GM13977 (cell line): ENCODE results near the gene SYTL3.

Source experiments
- DNase-seq: peaks from one replicate; pipeline ENCODE4 v3.0.0; 2012; ENCODE audit warnings: low spot score
- in situ Hi-C: fragments of 300-500 bp; cut with MboI; formaldehyde crosslinking; loops from one replicate; pipeline ENCODE4 v1.12.0; 2022; ENCODE audit warnings: low sequenced_read_pairs, low pct_unique_long_range_greater_than_20kb, mixed read lengths, inconsistent platforms; ENCODE audit not compliant: unreplicated experiment
- TF ChIP-seq, protein P1 (sequence below): IDR thresholded peaks from 2 replicates; pipeline ENCODE4 v1.5.1; 2012; ENCODE audit warnings: mild to moderate bottlenecking, control low read depth; ENCODE audit not compliant: insufficient read depth; ENCODE audit errors: extremely low read depth, missing control alignments

Gene SYTL3

DNA sequence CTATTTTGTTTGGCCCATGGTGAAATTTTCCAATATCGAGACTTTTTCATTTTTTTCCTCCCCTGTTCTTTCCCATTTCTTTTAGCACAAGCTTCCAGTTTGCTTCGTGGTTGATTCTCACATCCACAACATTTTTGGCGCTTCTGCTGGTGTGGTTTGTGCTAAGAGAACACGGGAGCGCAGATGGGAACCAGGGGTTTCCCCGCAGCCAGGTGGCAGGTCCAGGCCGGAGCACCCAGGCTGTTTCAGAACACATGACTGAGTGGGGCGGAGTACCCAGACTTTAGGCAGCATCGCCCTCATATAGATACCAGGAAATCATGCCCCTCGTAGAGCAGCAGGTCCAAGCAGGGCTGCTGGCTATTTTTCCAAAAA is 58.0 kb downstream of the SYTL3 start:
- TF ChIP-seq, protein P1, sequence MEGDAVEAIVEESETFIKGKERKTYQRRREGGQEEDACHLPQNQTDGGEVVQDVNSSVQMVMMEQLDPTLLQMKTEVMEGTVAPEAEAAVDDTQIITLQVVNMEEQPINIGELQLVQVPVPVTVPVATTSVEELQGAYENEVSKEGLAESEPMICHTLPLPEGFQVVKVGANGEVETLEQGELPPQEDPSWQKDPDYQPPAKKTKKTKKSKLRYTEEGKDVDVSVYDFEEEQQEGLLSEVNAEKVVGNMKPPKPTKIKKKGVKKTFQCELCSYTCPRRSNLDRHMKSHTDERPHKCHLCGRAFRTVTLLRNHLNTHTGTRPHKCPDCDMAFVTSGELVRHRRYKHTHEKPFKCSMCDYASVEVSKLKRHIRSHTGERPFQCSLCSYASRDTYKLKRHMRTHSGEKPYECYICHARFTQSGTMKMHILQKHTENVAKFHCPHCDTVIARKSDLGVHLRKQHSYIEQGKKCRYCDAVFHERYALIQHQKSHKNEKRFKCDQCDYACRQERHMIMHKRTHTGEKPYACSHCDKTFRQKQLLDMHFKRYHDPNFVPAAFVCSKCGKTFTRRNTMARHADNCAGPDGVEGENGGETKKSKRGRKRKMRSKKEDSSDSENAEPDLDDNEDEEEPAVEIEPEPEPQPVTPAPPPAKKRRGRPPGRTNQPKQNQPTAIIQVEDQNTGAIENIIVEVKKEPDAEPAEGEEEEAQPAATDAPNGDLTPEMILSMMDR: no peak
- no peak for DNase-seq
- in situ Hi-C loops: no loop called here

DNA sequence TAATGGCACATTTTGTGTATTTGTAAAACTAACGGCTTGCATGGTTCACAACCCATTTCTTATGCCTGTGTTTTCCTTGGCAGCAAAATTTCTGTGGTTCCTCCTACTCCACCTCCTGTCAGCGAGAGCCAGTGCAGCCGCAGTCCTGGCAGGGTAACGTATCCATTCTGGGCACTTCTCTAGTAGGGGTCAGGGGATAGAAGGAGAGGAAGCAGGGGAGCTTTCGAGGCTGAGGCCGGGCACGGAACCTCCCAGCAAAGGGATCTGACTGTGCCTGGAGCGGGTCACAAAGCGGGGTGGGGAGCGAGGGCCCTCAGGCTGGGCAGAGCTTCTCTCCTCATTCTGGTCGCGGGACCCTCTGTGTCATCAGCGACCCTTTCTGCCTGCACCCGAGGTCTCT is 58.4 kb downstream of the SYTL3 start:
- in situ Hi-C loops: no loop called here

DNA sequence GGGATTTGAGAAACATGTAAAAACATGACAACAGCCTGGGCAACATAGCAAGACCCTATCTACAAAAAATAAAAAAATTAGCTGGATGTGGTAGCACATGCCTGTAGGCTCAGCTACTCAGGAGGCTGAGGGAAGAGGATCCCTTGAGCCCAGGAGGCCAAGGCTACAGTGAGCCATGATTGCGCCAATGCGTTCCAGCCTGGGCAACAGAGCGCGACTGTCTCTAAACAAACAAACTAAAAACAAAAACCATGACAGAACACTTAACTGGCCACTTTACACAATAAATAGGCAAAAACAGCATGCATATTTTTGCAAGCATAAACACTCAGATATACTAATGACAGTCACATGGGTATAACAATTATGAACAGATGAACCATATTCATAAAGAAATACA is 60.0 kb downstream of the SYTL3 start:
- TF ChIP-seq, protein P1: no peak
- no peak for DNase-seq
- in situ Hi-C loops: no loop called here

More for the DNA sequence above, 58.4 kb downstream of the SYTL3 start:
- DNase-seq: no peak
- TF ChIP-seq, protein P1: no peak

DNA sequence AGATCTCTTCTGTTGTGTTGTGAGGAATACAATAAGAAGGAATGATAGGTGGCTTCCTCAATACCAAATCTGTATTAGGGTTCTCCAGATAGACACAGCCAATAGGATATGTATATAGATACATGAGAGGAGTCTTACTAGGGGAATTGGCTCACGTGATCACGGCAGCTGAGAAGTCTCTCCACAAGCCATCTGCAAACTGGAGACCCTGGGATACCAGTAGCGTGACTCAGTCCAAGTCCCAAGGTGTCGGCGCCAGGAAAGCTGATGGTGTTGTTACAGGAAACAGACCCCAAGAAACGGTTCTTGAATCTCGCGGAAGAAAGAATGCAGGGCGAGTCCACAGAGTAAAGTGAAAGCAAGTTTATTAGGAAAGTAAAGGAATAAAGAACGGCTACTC is 61.4 kb downstream of the SYTL3 start:
- TF ChIP-seq, protein P1: no peak
- in situ Hi-C loops: no loop called here
- DNase-seq: no peak

DNA sequence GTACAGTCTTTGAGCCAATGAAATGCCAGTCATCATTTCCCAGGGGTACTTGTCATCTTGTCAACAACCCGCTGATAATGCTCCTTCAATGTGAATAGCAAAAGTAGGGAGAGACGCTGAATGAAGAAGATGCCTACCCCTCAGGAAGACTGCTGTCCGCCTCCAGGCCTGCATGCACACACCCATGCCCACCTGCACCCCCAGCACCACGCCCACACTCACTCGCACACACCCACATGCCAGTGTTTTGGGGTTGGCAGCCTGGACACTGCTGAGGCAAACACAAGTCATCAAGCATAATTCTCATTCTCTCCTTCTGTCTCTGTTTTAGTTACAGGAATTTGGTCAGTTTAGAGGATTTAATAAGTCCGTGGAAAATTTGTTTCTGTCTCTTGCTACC is 63.6 kb downstream of the SYTL3 start:
- TF ChIP-seq, protein P1: no peak
- DNase-seq: no peak
- in situ Hi-C loops: no loop called here

DNA sequence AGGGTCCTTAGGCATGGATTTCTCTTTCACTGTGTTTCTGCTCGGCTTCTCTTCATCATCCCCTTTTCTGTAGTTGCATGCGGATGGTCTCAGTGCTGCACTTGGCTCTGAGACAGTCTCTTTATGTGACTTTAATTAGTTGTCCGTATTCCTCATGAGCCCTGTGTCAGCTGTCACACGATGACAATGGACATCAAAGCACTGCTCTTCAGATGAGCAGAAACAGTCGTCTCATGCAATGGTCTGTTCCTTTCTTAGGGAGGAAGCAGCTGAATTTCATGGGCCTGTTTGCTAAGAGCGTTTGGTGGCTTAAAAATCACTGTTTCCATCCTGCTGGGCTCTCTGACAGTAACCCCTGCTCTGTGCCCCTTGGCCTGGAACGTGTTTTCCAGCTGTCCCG is 64.9 kb downstream of the SYTL3 start:
- TF ChIP-seq, protein P1: no peak
- in situ Hi-C loops: no loop called here
- no peak for DNase-seq
